WI38 (cell line): Measurements from ENCODE around the gene INTS1.

Experiments used
- H3K4me3 ChIP-seq: 2 replicates; pipeline ENCODE4 v1.5.1; 2011; ENCODE audit warnings: low read depth, mild to moderate bottlenecking, control low read depth, low read length
- TF ChIP-seq, protein P1 (sequence below): IDR thresholded peaks from 2 replicates; pipeline ENCODE4 v1.5.1; 2012; ENCODE audit warnings: low read depth, mild to moderate bottlenecking, control low read depth, low read length

INTS1 gene

DNA sequence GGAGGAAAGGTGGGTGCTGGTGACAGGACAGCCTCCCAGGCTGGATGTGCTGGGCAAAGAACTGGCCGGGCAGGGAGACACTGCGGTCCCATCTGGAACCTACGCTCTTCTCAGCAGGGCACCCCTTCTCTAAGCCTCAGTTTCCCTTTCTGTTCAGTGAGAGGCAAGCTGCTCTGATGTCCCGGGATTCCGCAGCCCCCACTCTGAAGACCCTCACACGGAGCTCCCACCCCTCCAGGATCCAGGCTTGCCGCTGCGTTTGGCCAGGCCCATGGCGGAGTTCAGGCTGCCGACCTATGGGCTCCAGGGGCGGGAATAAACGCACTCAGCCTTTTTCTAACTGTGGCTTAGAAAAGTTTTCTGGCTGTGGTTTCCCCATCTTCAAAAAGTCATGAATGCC, 10.2 kb upstream of the INTS1 start:
- H3K4me3 ChIP-seq: no peak overlapping the region
- TF ChIP-seq, protein P1, sequence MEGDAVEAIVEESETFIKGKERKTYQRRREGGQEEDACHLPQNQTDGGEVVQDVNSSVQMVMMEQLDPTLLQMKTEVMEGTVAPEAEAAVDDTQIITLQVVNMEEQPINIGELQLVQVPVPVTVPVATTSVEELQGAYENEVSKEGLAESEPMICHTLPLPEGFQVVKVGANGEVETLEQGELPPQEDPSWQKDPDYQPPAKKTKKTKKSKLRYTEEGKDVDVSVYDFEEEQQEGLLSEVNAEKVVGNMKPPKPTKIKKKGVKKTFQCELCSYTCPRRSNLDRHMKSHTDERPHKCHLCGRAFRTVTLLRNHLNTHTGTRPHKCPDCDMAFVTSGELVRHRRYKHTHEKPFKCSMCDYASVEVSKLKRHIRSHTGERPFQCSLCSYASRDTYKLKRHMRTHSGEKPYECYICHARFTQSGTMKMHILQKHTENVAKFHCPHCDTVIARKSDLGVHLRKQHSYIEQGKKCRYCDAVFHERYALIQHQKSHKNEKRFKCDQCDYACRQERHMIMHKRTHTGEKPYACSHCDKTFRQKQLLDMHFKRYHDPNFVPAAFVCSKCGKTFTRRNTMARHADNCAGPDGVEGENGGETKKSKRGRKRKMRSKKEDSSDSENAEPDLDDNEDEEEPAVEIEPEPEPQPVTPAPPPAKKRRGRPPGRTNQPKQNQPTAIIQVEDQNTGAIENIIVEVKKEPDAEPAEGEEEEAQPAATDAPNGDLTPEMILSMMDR: no peak

DNA sequence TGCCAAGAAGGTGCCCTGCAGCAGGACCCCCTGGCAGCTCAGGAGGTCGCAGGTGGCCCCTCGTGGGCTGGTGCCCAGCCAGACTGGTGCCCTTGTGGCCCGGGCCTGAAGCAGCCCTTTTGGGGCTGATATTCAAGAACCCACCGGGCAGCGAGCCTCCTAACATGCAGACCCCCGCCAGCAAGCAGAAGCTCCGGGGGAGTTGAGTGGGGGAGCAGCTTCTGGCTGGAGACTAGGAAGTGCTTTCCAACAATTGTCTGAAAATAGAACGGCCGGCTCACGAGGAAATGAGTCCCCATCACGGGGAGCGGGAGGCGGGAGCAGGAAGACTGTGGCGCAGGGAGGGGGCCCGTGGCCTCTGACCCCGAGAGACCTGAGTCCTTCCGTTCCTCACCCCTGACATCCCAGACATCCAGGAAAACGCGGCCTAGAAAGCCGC, 9.5 kb upstream of the INTS1 start:
- TF ChIP-seq, protein P1: no peak
- no peak overlapping the region for H3K4me3 ChIP-seq

DNA sequence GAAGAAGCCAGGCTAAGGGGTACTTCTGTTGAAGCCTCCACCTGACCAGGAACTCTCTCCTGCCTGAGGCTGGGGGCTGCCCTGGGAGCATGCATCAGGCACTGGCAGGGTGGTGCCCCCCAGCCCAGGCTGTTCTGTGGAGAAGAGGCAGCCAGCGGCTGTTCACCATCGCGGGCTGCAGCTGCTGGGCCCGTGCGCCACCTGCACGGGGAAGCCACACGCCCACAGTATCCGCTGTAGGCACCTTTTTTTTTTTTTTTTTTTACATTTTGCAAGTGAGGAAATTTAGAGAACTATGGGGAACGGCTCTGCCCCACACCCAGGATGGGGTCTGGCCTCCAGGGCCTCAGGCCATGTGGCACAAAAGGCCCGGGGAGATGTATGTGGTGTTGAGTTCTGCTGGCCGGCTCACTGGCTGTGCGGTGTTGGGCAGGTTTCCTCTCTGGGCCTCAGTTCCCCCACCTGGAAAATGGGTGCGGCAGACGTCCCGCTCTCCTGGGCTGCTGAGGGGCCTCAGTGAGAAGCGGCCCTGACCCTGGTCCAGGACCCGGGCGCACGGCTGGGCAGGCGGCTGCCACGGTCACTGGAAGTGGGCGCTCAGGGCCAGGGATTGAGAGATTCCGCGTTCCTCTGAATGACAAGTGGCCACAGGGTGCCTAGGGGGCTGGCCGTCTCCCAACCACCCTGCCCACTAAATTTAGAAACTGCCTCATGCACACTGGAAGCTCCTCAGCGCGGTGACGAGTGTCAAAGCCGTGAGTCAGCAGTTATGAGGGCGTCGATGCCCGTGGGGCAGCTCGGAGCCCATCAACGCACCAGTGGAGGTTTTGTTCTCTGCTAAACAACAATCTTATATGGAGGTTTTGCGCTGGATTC, 8.8 kb upstream of the INTS1 start:
- TF ChIP-seq, protein P1: no peak
- H3K4me3 ChIP-seq: no peak overlapping the region

DNA sequence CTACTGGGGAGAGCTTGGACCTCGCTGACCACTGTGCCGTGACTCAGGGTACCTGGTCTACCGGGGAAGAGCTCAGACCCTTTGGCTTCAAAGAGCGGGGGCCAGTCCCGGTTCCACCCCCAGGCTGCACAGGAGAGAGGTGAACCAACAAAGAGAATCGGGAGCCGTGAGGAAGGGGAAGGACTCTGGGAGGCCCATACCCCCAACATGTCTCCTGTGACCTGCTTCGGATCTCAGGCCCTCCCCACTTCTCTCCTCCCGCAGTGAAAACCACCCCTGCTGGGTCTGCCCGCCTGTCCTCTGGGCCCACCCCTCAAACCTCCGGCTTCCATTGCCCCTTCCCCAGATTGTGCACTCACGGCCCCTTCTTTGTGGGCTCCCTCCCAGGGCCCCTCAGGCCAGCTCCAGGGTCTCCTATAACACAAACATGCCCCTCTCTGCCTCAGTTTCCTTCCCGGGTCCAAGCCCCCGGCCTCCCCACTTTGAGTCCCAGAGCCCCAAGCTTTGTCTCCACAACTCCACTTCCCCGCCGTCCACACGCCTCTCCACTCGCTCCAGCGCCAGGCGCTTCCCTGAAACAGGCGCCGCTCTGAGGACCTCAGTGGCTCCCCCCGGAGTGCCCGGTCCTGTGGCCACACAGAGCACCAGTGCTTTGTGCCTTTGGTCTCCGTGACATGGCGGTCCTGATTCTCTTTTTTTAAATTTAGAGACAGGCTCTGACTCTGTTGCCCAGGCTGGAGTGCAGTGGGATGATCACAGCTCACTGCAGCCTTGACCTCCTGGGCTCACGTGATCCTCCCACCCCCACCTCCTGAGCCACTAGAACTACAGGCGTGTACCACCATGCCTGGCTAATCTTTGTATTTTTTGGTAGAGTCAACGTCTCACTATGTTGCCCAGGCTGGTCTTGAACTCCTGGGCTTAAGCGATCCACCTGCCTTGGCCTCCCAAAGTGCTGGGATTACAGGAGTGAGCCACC, 7.5 kb upstream of the INTS1 start:
- TF ChIP-seq, protein P1: no peak
- H3K4me3 ChIP-seq: no peak overlapping the region

DNA sequence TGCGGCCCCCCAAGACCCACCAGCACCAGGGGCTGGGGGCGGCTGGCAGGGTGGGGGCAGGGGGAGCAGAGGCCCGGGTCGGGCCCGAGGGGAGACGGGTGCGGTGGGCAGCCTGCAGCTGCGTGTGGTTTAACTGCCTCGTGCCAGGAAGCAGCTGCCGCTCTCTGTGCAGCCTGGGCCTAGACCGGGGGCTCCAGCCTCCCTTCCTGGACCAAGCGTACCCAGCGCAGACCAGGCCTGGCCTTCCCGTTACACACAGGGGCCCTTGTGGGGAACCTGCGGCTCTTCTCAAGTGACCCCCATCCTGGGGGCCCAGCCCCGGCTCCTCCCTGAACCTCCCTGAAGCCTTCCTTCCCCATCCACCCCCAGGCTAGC, 6.6 kb upstream of the INTS1 start:
- TF ChIP-seq, protein P1: no peak
- H3K4me3 ChIP-seq: no peak overlapping the region

DNA sequence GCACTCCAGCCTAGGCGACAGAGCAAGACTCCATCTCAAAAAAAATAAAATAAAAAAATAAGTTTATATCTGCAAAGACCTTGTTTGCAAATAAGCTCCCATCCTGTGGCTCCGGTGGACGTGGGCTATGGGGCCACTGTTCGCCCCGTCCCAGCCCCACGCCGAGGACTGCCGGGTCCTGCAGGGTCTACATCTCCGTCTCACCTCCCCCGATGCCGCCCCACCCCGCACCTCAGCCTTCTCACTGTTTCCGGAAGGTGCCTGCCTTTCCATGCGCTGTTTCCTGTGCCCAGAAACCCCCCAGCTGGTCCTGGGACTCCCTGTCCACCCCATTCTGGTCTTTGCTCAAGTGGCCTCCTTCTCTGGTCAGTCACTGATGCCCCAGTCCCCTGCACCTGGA, 5.0 kb upstream of the INTS1 start:
- TF ChIP-seq, protein P1: no peak
- no peak overlapping the region for H3K4me3 ChIP-seq
